IMR-90 (cell line): ENCODE data around the gene NEUROD2. TPM values are rescaled to one million over a fixed set of nuclear protein-coding genes. Genes with fewer than 3 reads are reported as not detected.

Experiments
- ATAC-seq: fragments of 200-7000 bp; cut with Tn5 transposase; 2 replicates; pipeline ENCODE4 v1.9.1; 2020; ENCODE audit warnings: low read depth, mild to moderate bottlenecking, moderate library complexity
- BruUV-seq: library from RNA; stranded (reverse); fragments of 400-500 nt; replicated peaks from 2 replicates; lab custom pipeline; 2021; lab: Mats Ljungman, UMichigan
- CTCF ChIA-PET: fragments of 300-600 bp; formaldehyde crosslinking; extraction: SDS; loops from one replicate; lab custom pipeline; 2021; ENCODE audit warnings: antibody characterized with exemption; lab: Yijun Ruan, JAX
- POLR2A ChIA-PET: fragments of 300-600 bp; sonication (Branson Sonifier 250); formaldehyde crosslinking; loops from one replicate; lab custom pipeline; 2022; ENCODE audit warnings: antibody characterized with exemption; ENCODE audit not compliant: unreplicated experiment; lab: Charles Lee
- DNase-seq: peaks from one replicate; pipeline ENCODE4 v3.0.0; 2013
- H2AFZ ChIP-seq: replicated peaks from 2 replicates; pipeline ENCODE3; 2013; ENCODE audit warnings: low read length, mild to moderate bottlenecking; ENCODE audit not compliant: poor library complexity
- H2AK5ac ChIP-seq: 2 replicates; pipeline ENCODE4 v1.6.1; 2013; ENCODE audit warnings: low read depth, low read length, inconsistent platforms
- H2AK9ac ChIP-seq: replicated peaks from 2 replicates; pipeline ENCODE3; 2013; ENCODE audit warnings: mild to moderate bottlenecking, low read depth, low read length, moderate library complexity; ENCODE audit not compliant: poor library complexity
- H2BK120ac ChIP-seq: 2 replicates; pipeline ENCODE4 v1.6.1; 2013; ENCODE audit warnings: low read depth, low read length, inconsistent platforms
- H2BK15ac ChIP-seq: 3 replicates; pipeline ENCODE4 v1.6.1; 2013; ENCODE audit warnings: low read depth, low read length, inconsistent platforms
- H2BK20ac ChIP-seq: 2 replicates; pipeline ENCODE4 v1.6.1; 2013; ENCODE audit warnings: low read depth, mild to moderate bottlenecking, inconsistent platforms, low read length, moderate library complexity
- H2BK5ac ChIP-seq: 2 replicates; pipeline ENCODE4 v1.6.1; 2013; ENCODE audit warnings: mild to moderate bottlenecking, low read depth, low read length, inconsistent platforms; ENCODE audit not compliant: poor library complexity, severe bottlenecking
- H3K14ac ChIP-seq: replicated peaks from 2 replicates; pipeline ENCODE4 v1.6.1; 2013; ENCODE audit warnings: low read depth, low read length, inconsistent platforms
- H3K18ac ChIP-seq: 2 replicates; pipeline ENCODE4 v1.6.1; 2013; ENCODE audit warnings: low read depth, low read length, control low read depth
- H3K23ac ChIP-seq: 2 replicates; pipeline ENCODE4 v1.6.1; 2013; ENCODE audit warnings: low read depth, low read length, inconsistent platforms
- H3K27ac ChIP-seq: 2 replicates; pipeline ENCODE4 v1.5.1; 2013; ENCODE audit warnings: mild to moderate bottlenecking, control low read depth, low read length; ENCODE audit not compliant: insufficient read depth
- H3K27me3 ChIP-seq: 2 replicates; pipeline ENCODE4 v1.6.1; 2013; ENCODE audit warnings: low read length; ENCODE audit not compliant: control insufficient read depth, insufficient read depth
- H3K36me3 ChIP-seq: 2 replicates; pipeline ENCODE4 v1.6.1; 2013; ENCODE audit warnings: low read length, mixed read lengths; ENCODE audit not compliant: control insufficient read depth, insufficient read depth
- H3K4ac ChIP-seq: 2 replicates; pipeline ENCODE4 v1.6.1; 2013; ENCODE audit warnings: low read depth, low read length, inconsistent platforms
- H3K4me1 ChIP-seq: 2 replicates; pipeline ENCODE4 v1.6.1; 2013; ENCODE audit warnings: low read length, mixed read lengths; ENCODE audit not compliant: control insufficient read depth, insufficient read depth
- H3K4me2 ChIP-seq: 2 replicates; pipeline ENCODE4 v1.6.1; 2013; ENCODE audit warnings: low read depth, mild to moderate bottlenecking, control low read depth, low read length, moderate library complexity
- H3K4me3 ChIP-seq: 2 replicates; pipeline ENCODE4 v1.5.1; 2013; ENCODE audit warnings: low read depth, mild to moderate bottlenecking, control low read depth, low read length, moderate library complexity; ENCODE audit not compliant: insufficient read depth
- H3K56ac ChIP-seq: 2 replicates; pipeline ENCODE4 v1.6.1; 2013; ENCODE audit warnings: low read length, inconsistent platforms; ENCODE audit not compliant: insufficient read depth; ENCODE audit errors: extremely low read depth
- H3K79me1 ChIP-seq, 2 experiments: 2 replicates each; pipeline ENCODE4 v1.6.1; 2013; ENCODE audit warnings: low read length in 2 of 2, inconsistent platforms in 1 of 2, low read depth in 1 of 2
- H3K9ac ChIP-seq: 2 replicates; pipeline ENCODE4 v1.6.1; 2013; ENCODE audit warnings: low read depth, low read length, control low read depth
- H3K9me1 ChIP-seq: 2 replicates; pipeline ENCODE4 v1.6.1; 2013; ENCODE audit warnings: low read length, inconsistent platforms; ENCODE audit not compliant: insufficient read depth
- H3K9me3 ChIP-seq: 2 replicates; pipeline ENCODE4 v1.6.1; 2013; ENCODE audit warnings: low read length; ENCODE audit not compliant: control insufficient read depth, insufficient read depth
- H4K20me1 ChIP-seq: 2 replicates; pipeline ENCODE4 v1.6.1; 2013; ENCODE audit warnings: low read length, inconsistent platforms; ENCODE audit not compliant: insufficient read depth
- H4K5ac ChIP-seq: 2 replicates; pipeline ENCODE4 v1.6.1; 2013; ENCODE audit warnings: mild to moderate bottlenecking, low read depth, low read length, control low read depth
- H4K8ac ChIP-seq, 2 experiments: 2 replicates each; pipeline ENCODE4 v1.6.1; 2013; ENCODE audit warnings: low read depth in 2 of 2, low read length in 2 of 2, control low read depth in 1 of 2, inconsistent platforms in 1 of 2
- H4K91ac ChIP-seq: 2 replicates; pipeline ENCODE4 v1.6.1; 2013; ENCODE audit warnings: low read depth, low read length, inconsistent platforms; ENCODE audit not compliant: insufficient read depth
- BHLHE40 ChIP-seq: fragments of 150-350 bp; IDR thresholded peaks from 2 replicates; pipeline ENCODE4 v1.6.1; 2016; ENCODE audit warnings: mild to moderate bottlenecking, low read depth, low read length
- CEBPB ChIP-seq: IDR thresholded peaks from 2 replicates; pipeline ENCODE4 v1.6.1; 2012; ENCODE audit warnings: low read depth, low read length, improper control_type of control experiment
- CHD1 ChIP-seq: IDR thresholded peaks from 2 replicates; pipeline ENCODE4 v1.6.1; 2012; ENCODE audit warnings: low read depth, low read length, improper control_type of control experiment
- CTCF ChIP-seq: conservative IDR thresholded peaks from 2 replicates; pipeline ENCODE4 v1.5.1; 2012; ENCODE audit warnings: mild to moderate bottlenecking, low read depth, low read length, improper control_type of control experiment
- ELK1 ChIP-seq: fragments of 150-350 bp; IDR thresholded peaks from 2 replicates; pipeline ENCODE4 v1.6.1; 2016; ENCODE audit warnings: low read depth, mild to moderate bottlenecking, low read length, moderate library complexity, borderline replicate concordance
- FOS ChIP-seq: fragments of 150-350 bp; IDR thresholded peaks from 2 replicates; pipeline ENCODE4 v1.6.1; 2016; ENCODE audit warnings: low read depth, low read length
- MAFK ChIP-seq: IDR thresholded peaks from 2 replicates; pipeline ENCODE4 v1.6.1; 2012; ENCODE audit warnings: low read depth, low read length, improper control_type of control experiment
- MAZ ChIP-seq: IDR thresholded peaks from 2 replicates; pipeline ENCODE4 v1.6.1; 2012; ENCODE audit warnings: low read depth, mild to moderate bottlenecking, low read length, improper control_type of control experiment, moderate library complexity, borderline replicate concordance
- MXI1 ChIP-seq: IDR thresholded peaks from 2 replicates; pipeline ENCODE4 v1.6.1; 2012; ENCODE audit warnings: low read depth, mild to moderate bottlenecking, low read length, moderate library complexity, borderline replicate concordance
- NFE2L2 ChIP-seq: fragments of 150-350 bp; IDR thresholded peaks from 2 replicates; pipeline ENCODE4 v1.6.1; 2016; ENCODE audit warnings: low read depth, mild to moderate bottlenecking, low read length
- POLR2A ChIP-seq: IDR thresholded peaks from 2 replicates; pipeline ENCODE4 v1.6.1; 2012; ENCODE audit warnings: mild to moderate bottlenecking, low read depth, low read length
- RAD21 ChIP-seq: IDR thresholded peaks from 2 replicates; pipeline ENCODE4 v1.6.1; 2012; ENCODE audit warnings: low read length, improper control_type of control experiment
- RCOR1 ChIP-seq: IDR thresholded peaks from 2 replicates; pipeline ENCODE4 v1.6.1; 2012; ENCODE audit warnings: mild to moderate bottlenecking, low read length, improper control_type of control experiment; ENCODE audit not compliant: insufficient replicate concordance
- RFX5 ChIP-seq: IDR thresholded peaks from 2 replicates; pipeline ENCODE4 v1.8.0; 2012; ENCODE audit warnings: low read depth, mild to moderate bottlenecking, low read length, moderate library complexity
- SMC3 ChIP-seq: fragments of 150-350 bp; IDR thresholded peaks from 2 replicates; pipeline ENCODE4 v1.6.1; 2016; ENCODE audit warnings: low read depth, mild to moderate bottlenecking, antibody characterized with exemption, low read length, moderate library complexity
- USF2 ChIP-seq: fragments of 150-350 bp; IDR thresholded peaks from 2 replicates; pipeline ENCODE4 v1.6.1; 2017; ENCODE audit warnings: mild to moderate bottlenecking, antibody characterized with exemption, low read length, low read depth
- WGBS, 2 experiments: methylation state at CpG; one replicate each; pipeline versions ENCODE4 v1.1.5 to v1.1.7; 2013; ENCODE audit warnings: missing lambda C conversion rate in 2 of 2; ENCODE audit not compliant: insufficient read length in 1 of 2; ENCODE audit errors: extremely low coverage in 2 of 2; 5-methylcytosine and 5-hydroxymethylcytosine counted together
- dilution Hi-C: fragments of 300-500 bp; cut with HindIII; formaldehyde crosslinking; loops from one replicate; pipeline ENCODE4 v1.14.3; 2018; ENCODE audit warnings: low sequenced_read_pairs; ENCODE audit not compliant: unreplicated experiment
- in situ Hi-C: fragments of 300-500 bp; cut with MboI; formaldehyde crosslinking; loops from 3 replicates; pipeline ENCODE4 v1.14.3; 2019; ENCODE audit warnings: low sequenced_read_pairs, inconsistent platforms, mixed read lengths
- intact Hi-C: fragments of 100-400 bp; cut with micrococcal nuclease; formaldehyde crosslinking; loops from 2 replicates; pipeline ENCODE4 v1.10.0; 2022
- polyA plus RNA-seq, 3 experiments: library from polyadenylated mRNA; depleted of rRNA; stranded (reverse); fragments of >200 nt; gene quantifications; 2 replicates each; pipeline ENCODE4 v1.2.3, GENCODE V29; 2012; ENCODE audit warnings: low replicate concordance in 1 of 3
- total RNA-seq: library from RNA; depleted of rRNA; stranded (reverse); fragments of >200 nt; gene quantifications from 2 replicates; pipeline ENCODE4 v1.2.3, GENCODE V29; 2012

The NEUROD2 gene
- total and polyA plus RNA-seq, 2 of the 4 experiments (the other 2 are of a cell fraction): not detected

- Histone ChIP-seq H3K27ac (no peak overlapping the region), H3K4me3 (no peak overlapping the region), H2BK5ac (no peak overlapping the region), H4K20me1 (peaks cover 55% of the 10 kb centered on the region), H2BK20ac (no peak overlapping the region), H4K5ac (no peak overlapping the region), H3K23ac (no peak overlapping the region), H3K9me1 (peaks cover 45% of the 10 kb centered on the region), H4K91ac (no peak overlapping the region), H3K79me1 (peaks cover 43 to 95% of the 10 kb centered on the region in 2 experiments), H3K36me3 (no peaks in the 10 kb centered on the region), H2BK15ac (no peak overlapping the region), H3K14ac (no peak overlapping the region), H4K8ac (no peak overlapping the region), H3K9ac (no peak overlapping the region), H3K4me1 (peaks cover 25% of the 10 kb centered on the region), H3K27me3 (no peaks in the 10 kb centered on the region), H3K4me2 (no peak overlapping the region), H2AFZ (no peak overlapping the region), H3K9me3 (no peaks in the 10 kb centered on the region), H3K4ac (no peak overlapping the region), H3K18ac (no peak overlapping the region), H2AK5ac (no peak overlapping the region), H2AK9ac (no peak overlapping the region), H2BK120ac (no peak overlapping the region), H3K56ac (no peak overlapping the region)
- intact Hi-C loops: no loop called here
- no peak for TF ChIP-seq RCOR1
- TF ChIP-seq RFX5: no peak
- no peak for TF ChIP-seq MAZ
- no peak for TF ChIP-seq POLR2A
- no peak for TF ChIP-seq RAD21
- no peak for TF ChIP-seq FOS
- no peak for TF ChIP-seq CTCF
- TF ChIP-seq BHLHE40: no peak
- TF ChIP-seq MAFK: no peak
- no peak for TF ChIP-seq CEBPB
- TF ChIP-seq CHD1: no peak
- TF ChIP-seq ELK1: no peak
- no peak for TF ChIP-seq MXI1
- no peak for TF ChIP-seq SMC3
- no peak for TF ChIP-seq NFE2L2
- no peak for TF ChIP-seq USF2
- in situ Hi-C loops: no loop called here
- dilution Hi-C loops: no loop called here
- ATAC-seq (no peak), DNase-seq (no peak)
- no TSS peak for BruUV-seq
- ChIA-PET CTCF (interaction anchor here (0.9 kb wide), 1 partner anchor 13 kb away, joined by 4 read pairs; no protein-coding TSS in a partner anchor), POLR2A (no interaction called here)
- WGBS, 2 experiments: 100% methylated on average over 2 of the region's 4 CpGs; no CpG with 5 or more reads in 1 of the 2 experiments
Observed at GRCh38 chr17:39641097-39641496, 33.4 kb upstream of the NEUROD2 start.
